SU-DHL-6 (cell line): ENCODE measurements around the gene PI4KA.
"Not testable (repeated sequence)": the region's sequence is repeated elsewhere in the genome, so short reads cannot be mapped to it uniquely, and the experiment has no call there.

Source experiments
- H2AFZ ChIP-seq: fragments of 200-600 bp; sonication (generic); 2 replicates; pipeline ENCODE4 v1.6.1; 2014; ENCODE audit warnings: low read depth, mild to moderate bottlenecking, moderate library complexity, mixed read lengths, antibody characterized with exemption, low read length; ENCODE audit not compliant: severe bottlenecking
- H3F3A ChIP-seq: fragments of 200-600 bp; shearing (Covaris generic); 2 replicates; pipeline ENCODE4 v1.6.0; 2016; ENCODE audit warnings: antibody characterized with exemption, mild to moderate bottlenecking; ENCODE audit not compliant: insufficient read depth
- H3K27ac ChIP-seq: fragments of 200-600 bp; sonication (generic); 2 replicates; pipeline ENCODE4 v1.5.1; 2016; ENCODE audit warnings: low read depth, mild to moderate bottlenecking, low read length, moderate library complexity, mixed read lengths
- H3K27me3 ChIP-seq: fragments of 200-600 bp; sonication (generic), shearing (Covaris generic); 2 replicates; pipeline ENCODE4 v1.6.0; 2014; ENCODE audit warnings: mild to moderate bottlenecking, low read length
- H3K36me3 ChIP-seq: fragments of 200-600 bp; sonication (generic); 2 replicates; pipeline ENCODE4 v1.6.1; 2014; ENCODE audit warnings: mild to moderate bottlenecking, low read length, mixed read lengths
- H3K4me2 ChIP-seq: fragments of 300-600, 200-600 bp; shearing (Covaris generic), sonication (generic); 2 replicates; pipeline ENCODE4 v1.6.0; 2014; ENCODE audit warnings: low read length, low read depth, mild to moderate bottlenecking; ENCODE audit not compliant: poor library complexity, severe bottlenecking
- H3K4me3 ChIP-seq: fragments of 200-600 bp; sonication (generic); 2 replicates; pipeline ENCODE4 v1.5.1; 2014; ENCODE audit warnings: antibody characterized with exemption, low read length, mild to moderate bottlenecking, mixed read lengths; ENCODE audit not compliant: insufficient read depth, poor library complexity, severe bottlenecking
- H3K79me2 ChIP-seq: fragments of 200-600 bp; sonication (generic); 2 replicates; pipeline ENCODE4 v1.6.1; 2014; ENCODE audit warnings: mild to moderate bottlenecking, low read length, moderate library complexity; ENCODE audit not compliant: insufficient read depth
- H3K9ac ChIP-seq: fragments of 200-600 bp; sonication (generic); 2 replicates; pipeline ENCODE4 v1.7.0; 2014; ENCODE audit warnings: mild to moderate bottlenecking, low read length
- H3K9me2 ChIP-seq: fragments of 200-600 bp; sonication (generic); replicated peaks from 2 replicates; pipeline ENCODE4 v1.6.1; 2014; ENCODE audit warnings: low read length; ENCODE audit not compliant: insufficient read depth
- H3K9me3 ChIP-seq: fragments of 200-600 bp; sonication (generic); 2 replicates; pipeline ENCODE4 v1.6.1; 2014; ENCODE audit warnings: low read length, mixed read lengths; ENCODE audit not compliant: insufficient read depth
- H4K20me1 ChIP-seq: fragments of 200-600 bp; sonication (generic); 2 replicates; pipeline ENCODE4 v1.6.1; 2014; ENCODE audit warnings: low read depth, mild to moderate bottlenecking, antibody characterized with exemption, low read length, moderate library complexity, mixed read lengths
- CTCF ChIP-seq: fragments of 200-600 bp; sonication (generic); IDR thresholded peaks from one replicate; pipeline ENCODE4 v1.5.1; 2017; ENCODE audit warnings: antibody characterized with exemption, mild to moderate bottlenecking, low read length, moderate library complexity; ENCODE audit not compliant: insufficient read depth, poor library complexity, severe bottlenecking
- EZH2phosphoT487 ChIP-seq: fragments of 200-600 bp; sonication (generic), shearing (Covaris generic); conservative IDR thresholded peaks from 2 replicates; pipeline ENCODE4 v1.6.1; 2018; ENCODE audit warnings: mild to moderate bottlenecking, antibody characterized with exemption, low read length, moderate library complexity, mixed read lengths

PI4KA gene

DNA sequence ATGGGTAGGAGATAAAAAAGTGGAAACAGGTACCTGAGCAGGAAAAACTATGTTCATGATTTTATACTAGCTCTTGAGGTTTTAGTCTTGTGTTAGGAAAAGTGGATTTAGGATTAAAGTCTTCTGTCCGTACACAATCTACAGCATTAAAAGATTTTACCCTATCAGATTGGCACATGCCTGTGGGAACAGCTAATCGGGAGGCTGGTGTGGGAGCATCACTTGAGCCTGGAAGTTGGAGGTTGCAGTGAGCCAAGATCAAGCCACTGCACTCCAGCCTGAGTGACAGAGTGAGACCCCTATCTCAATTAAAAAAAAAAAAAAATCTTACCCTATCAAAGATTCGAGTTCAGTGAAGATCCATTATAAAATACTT, 46.4 kb upstream of the PI4KA start:
- Histone ChIP-seq H3K79me2 (no peaks in the 10 kb centered on the region), H3F3A (no peaks in the 10 kb centered on the region), H3K4me2 (no peak overlapping the region), H3K9ac (no peak overlapping the region), H4K20me1 (no peaks in the 10 kb centered on the region), H3K9me2 (no peaks in the 10 kb centered on the region), H3K27ac (no peak overlapping the region), H3K36me3 (no peaks in the 10 kb centered on the region), H3K9me3 (no peaks in the 10 kb centered on the region), H3K27me3 (no peaks in the 10 kb centered on the region), H2AFZ (no peak overlapping the region), H3K4me3 (no peak overlapping the region)
- no peak for TF ChIP-seq EZH2phosphoT487
- no peak for TF ChIP-seq CTCF

DNA sequence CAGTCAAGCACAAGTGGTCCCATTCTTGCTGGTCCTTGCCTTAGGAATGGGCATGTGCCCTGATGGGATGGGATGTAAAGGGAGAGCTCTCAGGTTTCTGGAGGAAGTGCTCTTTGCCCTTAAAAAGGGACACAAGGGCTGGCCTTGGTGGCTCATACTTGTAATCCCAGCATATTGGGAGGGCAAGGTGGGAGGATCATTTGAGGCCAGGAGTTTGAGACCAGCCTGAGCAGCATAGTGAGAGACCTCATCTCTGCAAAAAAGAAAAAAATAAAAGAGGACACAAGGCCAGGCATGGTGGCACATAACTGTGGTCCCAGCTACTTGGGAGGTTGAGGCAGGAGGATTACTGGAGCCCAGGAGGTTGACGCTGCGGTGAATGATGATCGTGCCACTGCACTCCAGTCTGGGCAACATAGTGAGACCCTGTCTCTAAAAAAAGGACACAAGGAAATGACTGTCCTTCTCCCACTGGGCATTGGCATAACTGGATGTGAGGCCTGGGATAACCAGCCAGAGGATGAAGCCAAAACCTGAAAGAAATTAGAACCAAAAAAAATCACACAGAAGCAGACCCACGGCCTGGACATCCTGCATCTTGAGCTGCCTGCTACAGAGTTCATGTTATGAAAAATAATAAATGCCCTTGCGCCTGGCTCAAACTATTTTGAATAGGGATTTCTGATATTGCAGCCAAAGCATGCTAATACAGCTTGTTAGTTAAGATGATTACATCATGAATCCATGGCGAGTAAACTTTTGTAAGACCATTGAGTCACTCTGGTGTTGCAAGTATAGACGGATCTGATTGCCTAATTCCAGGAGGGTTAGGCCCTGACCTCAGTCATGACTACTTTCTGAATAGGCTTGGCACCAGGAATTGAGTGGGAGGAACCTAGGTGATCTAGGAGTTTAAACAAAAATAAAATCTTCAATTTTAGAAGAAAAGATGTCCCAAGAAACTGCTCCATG, 45.7 kb upstream of the PI4KA start:
- H3K36me3 ChIP-seq, result no peaks in the 10 kb centered on the region
- no peak overlapping the region for H3K9ac ChIP-seq
- no peak overlapping the region for H3K4me3 ChIP-seq
- no peaks in the 10 kb centered on the region for H3K9me3 ChIP-seq
- H3K9me2 ChIP-seq, result no peaks in the 10 kb centered on the region
- H2AFZ ChIP-seq, result no peak overlapping the region
- no peaks in the 10 kb centered on the region for H3K79me2 ChIP-seq
- H3K4me2 ChIP-seq, result no peak overlapping the region
- TF ChIP-seq CTCF (no peak), EZH2phosphoT487 (no peak)
- no peaks in the 10 kb centered on the region for H4K20me1 ChIP-seq
- no peaks in the 10 kb centered on the region for H3K27me3 ChIP-seq
- no peak overlapping the region for H3K27ac ChIP-seq
- H3F3A ChIP-seq, result no peaks in the 10 kb centered on the region

DNA sequence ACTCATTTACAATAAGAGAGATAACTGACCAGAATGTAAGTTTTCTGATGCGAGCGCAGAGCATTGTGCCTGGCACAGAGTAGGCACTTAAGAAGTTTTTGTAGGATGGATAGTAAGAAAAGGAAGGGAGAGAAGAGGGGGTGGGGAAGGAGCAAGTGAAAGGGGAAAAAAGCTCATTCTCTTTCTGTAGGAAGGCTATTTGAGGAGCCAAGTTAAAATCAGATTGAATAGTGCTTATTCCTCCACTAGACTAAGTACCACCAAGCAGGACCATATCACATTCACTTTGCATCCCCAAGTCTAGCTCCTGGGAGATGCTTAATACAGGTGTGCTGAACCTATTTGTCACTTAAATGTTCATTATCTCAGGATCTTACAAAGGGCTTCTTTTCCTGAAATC, 44.5 kb upstream of the PI4KA start:
- no peak for TF ChIP-seq CTCF
- no peak for TF ChIP-seq EZH2phosphoT487
- Histone ChIP-seq H2AFZ (no peak overlapping the region), H3K27me3 (no peaks in the 10 kb centered on the region), H3K36me3 (no peaks in the 10 kb centered on the region), H3K9me3 (no peaks in the 10 kb centered on the region), H3F3A (no peaks in the 10 kb centered on the region), H3K9ac (no peak overlapping the region), H3K79me2 (no peaks in the 10 kb centered on the region), H3K27ac (no peak overlapping the region), H4K20me1 (no peaks in the 10 kb centered on the region), H3K4me3 (no peak overlapping the region), H3K4me2 (no peak overlapping the region), H3K9me2 (no peaks in the 10 kb centered on the region)

GRCh38 chr22:20901093-20902033, 42.8 kb upstream of the PI4KA start:
- not testable (repeated sequence) for H3K9me3 ChIP-seq, H3K9me2 ChIP-seq, H2AFZ ChIP-seq, H3K4me2 ChIP-seq, H4K20me1 ChIP-seq, H3K4me3 ChIP-seq, H3K79me2 ChIP-seq, H3K27me3 ChIP-seq, H3K9ac ChIP-seq, H3F3A ChIP-seq, H3K27ac ChIP-seq, H3K36me3 ChIP-seq
